ENCODE data around the gene SLC39A11.

DNA sequence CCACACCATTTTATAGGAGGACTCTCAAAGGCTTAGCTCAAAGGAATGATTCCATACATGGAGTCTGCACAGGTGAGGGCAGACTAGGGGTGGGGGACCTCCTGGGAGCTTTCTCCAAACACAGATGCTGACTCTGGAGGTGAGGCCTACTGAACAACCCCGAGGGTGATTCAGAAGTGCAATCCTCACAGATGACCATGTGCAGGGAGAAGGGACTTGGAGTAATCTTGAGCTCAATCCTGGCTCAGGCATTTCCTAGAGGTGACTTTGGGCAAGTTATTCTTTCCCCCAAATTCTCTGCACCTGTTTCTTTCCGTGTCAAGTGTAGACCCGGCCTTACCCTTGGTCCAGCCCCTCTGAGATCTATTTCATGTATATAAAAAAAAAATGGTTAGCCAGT is 401.5 kb downstream of the SLC39A11 start:
- TF ChIP-seq RAD21 (IDR thresholded peaks at IDR 0.05; ENCODE audit: low read depth) (no peak), TAF1 (IDR thresholded peaks at IDR 0.05; ENCODE audit: low read depth) (no peak), YY1 (IDR thresholded peaks at IDR 0.05; ENCODE audit: low read depth) (no peak), TCF12 (IDR thresholded peaks at IDR 0.05; ENCODE audit: low read depth) (no peak)
- TF ChIP-seq, protein P1, sequence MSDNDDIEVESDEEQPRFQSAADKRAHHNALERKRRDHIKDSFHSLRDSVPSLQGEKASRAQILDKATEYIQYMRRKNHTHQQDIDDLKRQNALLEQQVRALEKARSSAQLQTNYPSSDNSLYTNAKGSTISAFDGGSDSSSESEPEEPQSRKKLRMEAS (IDR thresholded peaks at IDR 0.05) = no peak
